Measurements from ENCODE around the gene CADPS. TPM values are rescaled to one million over a fixed set of nuclear protein-coding genes. Genes with fewer than 3 reads are reported as not detected.
"Not testable (repeated sequence)": the region's sequence is repeated elsewhere in the genome, so short reads cannot be mapped to it uniquely, and the experiment has no call there.

CADPS gene
- total RNA-seq, 1 donor from 2014 or later: 0.45 TPM

DNA sequence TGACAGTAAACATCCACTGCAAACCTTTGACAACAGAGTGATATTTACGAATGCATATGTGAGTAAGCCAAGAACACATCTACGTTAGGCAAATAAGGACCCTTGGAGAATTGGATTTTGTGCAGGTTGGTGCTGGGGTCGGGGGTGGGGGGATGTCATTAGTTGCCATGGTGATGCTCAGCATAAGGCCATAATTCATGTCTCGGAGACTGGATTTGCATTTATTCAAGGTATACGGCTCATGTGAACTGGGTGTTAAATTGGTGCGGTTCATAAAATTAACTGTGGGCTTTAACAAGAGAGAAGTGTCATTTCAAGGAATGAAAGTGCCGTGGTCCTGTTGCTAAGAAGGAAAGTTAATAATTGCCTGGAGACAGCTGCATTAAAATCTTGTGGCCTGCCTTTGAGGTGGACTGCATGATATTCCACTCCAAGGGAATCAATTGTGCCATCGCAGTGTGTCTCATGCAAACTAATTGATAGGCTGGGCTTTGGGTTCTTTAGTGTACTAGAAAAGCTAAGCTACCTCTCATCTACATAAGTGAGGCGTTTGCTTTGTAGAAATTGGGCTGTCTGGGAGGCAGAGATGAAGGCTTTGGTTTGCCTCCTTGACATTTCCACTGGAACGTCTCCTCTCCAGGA, 273.0 kb downstream of the CADPS start:
- DNase-seq (ENCODE audit: low spot score): no peak

DNA sequence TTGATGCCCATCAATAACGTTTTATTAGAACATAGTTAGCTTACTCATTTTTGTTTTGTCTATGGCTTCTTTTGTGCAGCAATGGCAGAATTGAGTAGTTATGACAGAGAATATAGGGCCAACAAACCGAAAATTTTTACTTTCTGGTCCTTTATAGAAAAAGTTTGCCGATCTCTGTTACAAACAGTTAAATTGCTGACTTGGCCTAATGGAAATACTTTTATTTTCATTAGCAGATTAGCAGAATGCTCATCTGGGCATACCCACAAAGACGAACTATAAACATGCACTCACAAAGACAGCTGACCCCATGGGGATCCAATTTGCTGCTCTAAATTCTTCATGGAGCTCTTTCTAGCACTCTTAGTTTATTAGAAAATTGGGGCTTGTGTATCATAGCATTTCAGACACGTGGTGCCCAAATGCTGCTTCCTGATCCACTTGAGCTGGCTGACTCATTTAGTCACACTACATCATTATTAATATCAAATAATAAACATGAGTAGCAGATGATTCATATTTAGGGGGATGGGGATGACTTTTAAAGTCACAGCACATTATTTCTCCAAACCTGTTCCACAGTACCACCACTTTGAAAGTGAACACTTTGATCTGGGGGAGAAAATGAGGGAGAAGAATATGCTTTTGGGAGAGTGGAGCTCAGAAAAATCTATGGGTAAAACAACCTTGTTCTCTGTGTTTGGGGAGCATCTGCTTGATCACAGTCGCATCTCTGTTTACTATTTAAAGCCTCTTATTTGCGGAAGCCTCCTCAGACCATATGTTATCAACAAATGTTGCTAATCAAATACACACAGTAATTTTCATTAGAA, 273.8 kb downstream of the CADPS start:
- DNase-seq (ENCODE audit: low spot score): no peak

DNA sequence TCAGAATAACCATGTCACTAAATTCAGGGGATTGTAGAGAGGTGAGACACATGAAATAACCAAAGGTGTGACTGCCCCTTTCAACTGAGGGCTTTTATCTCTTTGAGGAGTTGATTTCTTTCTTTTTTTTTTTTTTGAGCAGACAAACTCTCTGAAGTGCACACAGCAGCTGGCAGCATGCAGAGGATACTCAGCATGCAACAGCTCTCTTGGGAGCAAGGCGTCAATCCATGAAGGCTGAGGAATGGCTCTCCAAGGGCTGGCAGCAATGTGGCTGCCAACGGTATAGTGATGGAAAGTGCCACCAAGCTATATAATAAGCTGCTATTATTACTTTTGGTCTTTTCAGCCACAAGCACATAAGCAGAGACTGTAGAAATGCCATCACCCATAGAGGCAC, 275.2 kb downstream of the CADPS start:
- DNase-seq (ENCODE audit: low spot score): no peak

DNA sequence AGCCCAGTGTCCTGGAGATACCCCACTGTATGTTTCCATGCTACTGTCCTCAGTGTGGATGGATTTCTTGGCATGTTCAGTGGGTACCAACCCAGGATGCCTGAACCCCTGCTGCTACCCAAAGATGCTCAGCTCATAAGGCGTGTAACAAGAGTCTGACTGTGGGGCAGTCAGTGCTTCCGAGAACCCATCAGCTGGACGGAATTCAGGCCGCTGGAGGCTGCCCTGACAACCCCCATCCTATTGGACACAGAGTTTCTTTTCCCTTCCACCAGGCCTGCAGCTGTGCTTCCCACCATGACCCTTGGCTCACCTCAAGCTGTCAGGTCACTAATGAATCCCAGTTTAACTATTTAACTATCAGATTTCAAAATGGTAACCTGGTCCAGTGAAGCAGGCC, 277.7 kb downstream of the CADPS start:
- DNase-seq (ENCODE audit: low spot score): no peak

DNA sequence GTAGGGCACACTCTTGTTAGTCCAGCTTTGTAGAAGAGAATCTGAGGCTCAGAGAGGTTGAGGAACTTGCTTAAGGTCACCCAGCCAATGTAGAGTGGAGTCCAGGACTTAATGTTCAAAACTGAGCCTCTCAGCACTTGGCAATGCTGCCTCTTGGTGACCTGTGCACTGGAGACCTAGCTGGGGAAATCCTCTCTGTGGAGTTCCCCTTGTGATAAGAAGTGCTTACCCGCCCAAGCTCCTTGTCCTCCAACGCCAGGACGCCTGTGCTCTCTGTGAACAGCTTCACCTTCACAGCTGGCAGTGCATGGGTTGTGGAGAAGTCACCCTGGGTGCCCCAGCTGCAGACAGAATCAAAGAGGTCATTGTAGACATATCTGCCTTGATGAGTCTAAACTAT, 282.8 kb downstream of the CADPS start:
- DNase-seq (ENCODE audit: low spot score): no peak

DNA sequence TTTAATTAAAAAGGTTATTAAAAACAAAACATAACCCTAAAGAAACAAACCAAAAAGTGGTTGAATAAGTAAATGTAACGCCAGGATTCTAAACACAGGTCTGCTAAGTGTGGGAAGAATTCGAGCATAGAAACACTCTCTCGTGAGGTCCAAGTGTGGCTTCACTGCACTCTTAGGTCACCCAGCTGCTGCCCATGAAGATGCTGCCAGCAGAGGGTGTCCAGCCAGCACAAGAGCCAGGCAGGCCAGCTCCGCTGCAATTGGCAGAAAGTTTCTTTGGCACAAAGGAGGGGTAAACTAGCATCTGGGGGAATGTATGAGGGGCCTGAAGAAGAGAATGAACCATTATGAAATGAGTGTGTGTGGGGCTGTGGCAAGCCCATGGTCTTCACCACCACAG, 286.1 kb downstream of the CADPS start:
- DNase-seq (ENCODE audit: low spot score): no peak

DNA sequence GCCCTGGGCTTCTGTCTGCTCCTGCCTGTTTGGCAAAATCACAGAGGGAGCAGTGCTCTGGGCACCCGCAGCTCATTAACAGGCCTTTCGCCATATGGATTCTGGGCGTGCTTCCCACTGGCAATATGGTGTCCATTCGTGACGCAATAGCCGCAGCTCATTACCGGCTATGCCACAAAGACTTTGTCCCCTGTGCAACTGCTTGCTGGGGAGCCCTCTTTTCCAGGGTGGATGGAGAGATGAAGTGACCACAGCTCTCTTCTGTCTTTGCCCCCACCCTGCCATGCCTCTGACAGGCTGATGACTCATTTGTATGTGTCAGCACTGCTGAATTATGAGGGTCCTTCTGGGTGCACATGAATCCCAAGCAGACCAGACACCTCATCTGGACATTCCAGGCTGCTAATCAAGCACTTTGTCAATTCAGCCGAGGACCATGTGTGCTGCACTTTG, 287.6 kb downstream of the CADPS start:
- DNase-seq (ENCODE audit: low spot score): no peak

DNA sequence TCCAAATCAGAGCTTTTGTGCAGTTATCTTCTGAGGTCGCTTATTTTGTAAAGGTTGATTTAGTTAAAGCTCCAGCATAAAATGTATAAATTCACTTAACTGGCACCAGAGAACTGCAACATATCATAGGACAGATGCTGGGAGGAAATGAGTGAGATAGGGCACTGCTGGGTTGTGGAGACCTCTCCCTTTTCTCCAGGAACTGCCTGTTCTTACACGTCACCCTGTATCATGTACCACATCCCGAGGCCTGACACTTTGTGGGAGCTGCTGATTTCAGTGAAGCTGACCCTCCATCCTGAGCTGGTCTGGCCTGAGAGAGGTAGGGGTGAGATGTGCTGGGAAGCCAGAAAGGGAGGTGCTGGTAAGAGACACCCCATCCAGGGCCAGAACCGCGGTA, 288.0 kb downstream of the CADPS start:
- no peak for DNase-seq (ENCODE audit: low spot score)

DNA sequence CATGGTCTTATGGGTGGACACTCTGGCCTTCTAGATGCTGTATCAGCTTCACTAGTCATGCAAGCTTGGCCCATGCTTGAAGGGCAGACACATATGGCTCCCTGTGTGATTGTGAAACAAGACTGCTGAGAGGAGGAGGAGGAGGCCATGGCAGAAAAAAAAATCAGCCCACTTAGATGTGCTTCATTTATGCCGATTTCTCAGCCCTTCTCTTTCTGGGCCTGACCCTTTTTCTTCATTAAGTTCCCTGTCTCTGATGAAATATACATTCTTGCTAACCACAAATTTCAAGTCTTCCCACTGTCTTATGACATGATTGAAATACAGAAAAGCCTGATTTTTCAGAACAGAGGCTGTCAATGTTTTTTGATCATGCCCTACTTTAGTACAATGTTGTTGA, 288.9 kb downstream of the CADPS start:
- no peak for DNase-seq (ENCODE audit: low spot score)

DNA sequence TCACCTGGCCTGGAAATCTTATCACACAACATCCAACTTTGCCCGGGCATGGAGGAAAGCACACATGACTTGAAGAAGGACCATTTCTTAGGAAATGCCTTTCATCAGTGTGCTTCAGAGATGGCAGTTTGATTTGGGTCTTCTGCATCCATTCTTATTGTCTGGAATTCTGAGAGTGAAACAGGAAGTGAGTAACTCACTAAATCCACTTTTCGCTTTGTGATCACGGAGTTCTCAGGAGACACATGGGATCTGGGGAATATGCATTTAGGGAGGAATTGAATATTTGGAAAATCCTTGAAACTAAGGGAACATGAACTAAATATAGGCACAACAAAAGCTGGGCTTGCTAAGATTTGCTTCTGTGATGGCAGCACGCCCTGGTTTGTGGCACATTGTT, 289.4 kb downstream of the CADPS start:
- DNase-seq (ENCODE audit: low spot score): no peak

DNA sequence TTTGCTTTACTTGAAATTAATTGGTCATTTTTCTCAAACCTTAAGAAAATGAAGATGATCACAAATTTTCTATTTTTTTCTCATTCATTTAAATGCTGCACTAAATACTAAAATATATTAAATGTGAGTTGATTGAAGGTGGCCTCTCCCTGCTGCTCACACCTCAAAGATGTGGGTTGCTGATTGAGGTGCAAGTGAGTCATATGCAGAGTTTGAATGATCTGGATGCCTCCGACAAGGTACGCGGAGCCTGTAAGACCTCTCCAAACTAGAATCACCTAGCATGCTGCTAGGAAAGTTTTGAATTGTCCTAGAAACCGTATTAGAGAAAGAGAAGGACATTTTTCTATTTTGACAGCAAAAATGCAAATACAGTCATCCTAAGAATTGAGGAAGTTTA, 290.6 kb downstream of the CADPS start:
- no peak for DNase-seq (ENCODE audit: low spot score)

DNA sequence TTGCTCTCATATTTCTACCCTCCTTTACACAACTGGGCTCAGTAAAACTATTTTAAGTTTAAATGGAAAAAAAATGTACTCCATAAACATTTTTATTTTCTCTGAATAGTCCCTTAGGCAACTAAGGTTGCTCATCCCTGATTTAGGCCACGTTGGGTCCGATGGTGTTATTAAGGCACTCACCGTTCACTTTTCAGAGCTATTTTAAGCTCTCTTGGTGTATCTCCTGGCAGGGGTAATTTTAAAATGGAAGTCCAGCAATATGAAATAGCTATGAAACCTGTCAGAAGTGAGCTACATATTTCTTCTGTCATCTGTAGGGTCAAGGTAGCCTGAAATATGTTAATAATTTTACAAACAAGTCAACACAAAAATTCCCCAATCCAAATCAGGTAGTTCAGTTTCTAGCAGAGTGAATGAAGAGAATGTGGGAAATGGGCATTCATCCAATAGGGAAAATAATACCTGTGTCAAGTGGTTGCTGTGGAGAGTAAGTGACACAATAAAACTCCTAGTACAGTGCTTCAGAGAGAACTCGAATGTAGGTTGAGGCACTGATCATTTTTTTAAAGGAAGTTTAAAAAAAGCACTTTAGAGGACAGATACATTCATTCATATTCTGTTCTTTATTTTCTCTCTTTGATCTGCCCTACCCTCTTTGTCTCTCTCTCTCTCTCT, 292.6 kb downstream of the CADPS start:
- no peak for DNase-seq (ENCODE audit: low spot score)

DNA sequence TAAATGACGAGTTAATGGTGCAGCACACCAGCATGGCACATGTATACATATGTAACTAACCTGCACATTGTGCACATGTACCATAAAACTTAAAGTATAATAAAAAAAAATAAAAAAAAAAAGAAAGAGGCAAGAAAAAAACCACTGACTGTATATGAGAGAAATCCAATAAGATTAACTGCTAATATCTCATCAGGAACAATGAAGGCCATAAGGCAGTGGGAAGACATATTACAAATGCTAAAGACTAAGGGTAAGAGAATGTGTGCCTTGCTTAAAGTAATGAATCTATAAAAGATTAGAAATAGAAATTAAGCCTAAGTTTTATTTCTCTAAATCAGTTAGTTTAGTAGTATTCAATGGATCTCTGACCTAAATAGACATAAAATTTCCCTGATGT, 294.7 kb downstream of the CADPS start:
- DNase-seq (ENCODE audit: low spot score): not testable (repeated sequence)

DNA sequence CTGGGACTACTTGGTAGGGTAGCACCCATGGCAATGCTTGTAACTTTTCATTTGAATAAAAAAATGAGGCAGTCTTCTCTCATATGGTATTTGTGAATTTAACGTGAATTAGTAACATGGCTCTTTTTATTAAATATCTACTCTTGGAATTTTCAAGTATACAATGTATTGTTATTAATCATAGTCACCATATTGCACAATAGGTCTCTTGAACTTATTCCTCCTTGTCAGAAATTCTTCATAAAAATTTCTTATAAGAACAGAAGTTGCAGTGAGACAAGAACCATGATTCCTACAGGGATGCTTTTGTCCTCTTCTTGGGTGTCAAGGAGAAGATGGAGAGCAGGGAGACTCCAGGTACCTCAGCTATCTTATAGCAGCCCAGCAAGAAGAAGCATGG, 298.1 kb downstream of the CADPS start:
- DNase-seq (ENCODE audit: low spot score): no peak

DNA sequence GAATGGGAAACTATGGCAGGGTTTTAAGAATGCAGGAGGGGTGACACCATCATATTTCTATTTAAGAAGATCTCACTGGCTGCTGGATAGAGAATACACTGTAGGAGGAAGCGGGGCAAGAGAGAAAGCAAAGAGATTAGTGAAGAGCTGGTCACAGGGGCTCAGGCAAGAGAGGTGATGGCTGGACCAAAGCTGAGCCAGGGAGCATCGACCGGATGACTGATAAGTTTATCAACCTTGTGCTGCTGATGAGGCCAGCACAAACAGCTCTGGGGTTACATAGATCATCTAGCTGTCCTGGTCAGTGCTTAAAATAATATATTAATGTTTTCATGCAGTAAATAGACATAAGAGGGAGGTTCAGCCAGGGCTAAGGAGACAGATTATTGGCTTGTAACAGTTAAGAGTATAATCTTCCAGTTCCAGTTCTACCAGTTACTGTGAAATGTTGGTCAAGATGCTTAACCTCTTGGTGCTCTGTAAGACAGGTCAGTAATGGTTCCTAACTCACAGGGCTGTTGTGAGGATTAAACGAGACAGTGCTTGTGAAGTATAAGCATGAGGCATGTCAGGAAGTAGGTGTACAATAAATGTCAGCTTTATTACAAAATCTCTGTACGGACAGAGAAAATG, 300.8 kb downstream of the CADPS start:
- no peak for DNase-seq (ENCODE audit: low spot score)

DNA sequence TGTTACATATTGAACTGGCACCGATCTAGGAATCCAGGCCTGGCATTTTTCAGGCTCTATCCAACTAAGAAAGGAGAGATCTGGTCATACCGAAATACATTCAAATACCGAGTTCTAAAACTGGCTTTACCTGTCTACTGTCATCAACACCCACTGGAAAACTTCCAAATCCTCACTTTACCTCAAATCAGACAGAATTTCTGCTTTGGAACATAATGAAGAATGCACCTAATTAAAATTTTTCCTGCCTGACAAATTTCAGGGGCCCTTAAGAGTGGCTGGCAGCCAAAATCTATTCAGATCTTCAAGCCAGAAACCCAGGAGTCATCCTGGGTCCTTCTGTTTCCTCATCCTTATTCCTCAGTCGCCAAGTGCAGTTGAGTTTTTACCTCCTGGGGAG, 303.3 kb downstream of the CADPS start:
- no peak for DNase-seq (ENCODE audit: low spot score)

DNA sequence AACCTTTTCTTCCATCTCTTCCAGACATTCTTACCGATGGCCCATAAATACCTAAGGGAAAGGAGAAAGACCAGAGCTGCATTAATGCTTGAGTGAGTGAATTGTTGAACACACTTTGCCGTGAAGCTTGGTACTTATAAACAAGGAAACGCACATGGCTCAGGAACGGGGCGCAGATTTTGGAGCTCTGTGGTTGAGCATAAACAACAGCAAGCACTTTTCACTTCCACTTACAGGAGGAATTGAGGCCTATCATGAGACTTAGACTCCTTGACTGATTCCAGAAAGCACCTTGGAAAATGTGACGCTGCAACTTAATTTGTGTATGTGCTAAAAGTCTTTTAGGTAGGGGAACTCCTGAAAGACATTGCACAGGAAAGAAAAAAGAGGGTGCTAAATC, 304.3 kb downstream of the CADPS start:
- DNase-seq (ENCODE audit: low spot score): no peak

DNA sequence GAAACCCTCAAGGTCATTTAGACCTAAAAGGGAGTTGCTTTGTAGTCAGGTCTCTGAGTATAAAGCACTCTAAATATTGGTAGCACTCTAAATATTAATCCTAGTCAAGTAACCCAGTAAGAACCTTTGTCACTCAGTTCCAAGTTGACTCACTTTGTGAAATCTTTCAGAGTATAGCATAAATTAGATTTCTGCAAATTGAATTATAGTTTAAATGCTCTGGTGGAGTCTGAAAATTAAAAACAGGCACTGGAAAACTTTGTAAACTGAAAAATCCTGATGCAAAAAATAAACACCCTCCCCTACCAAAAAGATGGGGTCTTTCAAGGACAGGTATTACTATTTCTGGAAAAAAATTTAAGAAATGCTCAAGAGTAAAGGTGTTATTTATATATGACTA, 305.6 kb downstream of the CADPS start:
- DNase-seq (ENCODE audit: low spot score): no peak

DNA sequence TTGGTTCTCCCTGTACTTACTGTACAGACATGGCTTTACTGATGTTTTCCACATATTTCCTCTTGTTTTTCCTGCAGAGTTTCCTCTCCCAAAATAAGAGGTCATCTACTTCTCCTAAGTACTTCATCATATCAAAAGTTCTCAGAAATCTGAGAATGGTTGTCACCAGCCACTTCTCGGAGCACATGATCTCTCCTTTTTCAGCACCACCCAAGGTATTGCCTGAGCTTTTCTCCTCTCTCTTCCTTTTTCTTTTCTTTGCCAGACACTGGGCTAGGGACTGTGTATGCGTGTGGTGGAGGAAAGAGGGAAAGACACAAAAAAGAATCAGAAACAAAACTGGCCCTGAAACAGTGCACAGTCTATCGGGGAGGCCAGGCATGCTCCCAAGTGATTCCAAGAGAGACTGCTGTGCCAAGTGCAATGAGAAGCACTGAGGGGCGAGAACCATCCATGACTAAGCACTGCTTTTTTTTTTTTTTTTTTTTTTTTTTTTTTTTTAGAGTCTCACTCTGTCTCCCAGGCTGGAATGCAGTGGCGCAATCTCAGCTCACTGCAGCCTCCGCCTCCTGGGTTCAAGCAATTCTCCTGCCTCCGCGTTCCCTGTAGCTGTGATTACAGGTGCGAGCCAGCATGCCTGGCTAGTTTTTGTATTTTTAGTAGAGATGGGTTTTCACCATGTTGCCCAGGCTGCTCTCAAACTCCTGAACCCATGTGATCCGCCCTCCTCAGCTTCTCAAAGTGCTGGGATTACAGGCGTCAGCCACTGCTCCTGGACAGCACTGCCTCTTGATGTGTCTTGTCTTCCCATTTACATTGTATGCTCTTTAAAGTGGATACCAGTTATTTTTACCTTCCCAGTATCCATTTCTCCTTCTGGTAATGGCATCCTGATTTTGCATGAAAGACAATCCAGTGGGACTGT, 307.9 kb downstream of the CADPS start:
- no peak for DNase-seq (ENCODE audit: low spot score)

DNA sequence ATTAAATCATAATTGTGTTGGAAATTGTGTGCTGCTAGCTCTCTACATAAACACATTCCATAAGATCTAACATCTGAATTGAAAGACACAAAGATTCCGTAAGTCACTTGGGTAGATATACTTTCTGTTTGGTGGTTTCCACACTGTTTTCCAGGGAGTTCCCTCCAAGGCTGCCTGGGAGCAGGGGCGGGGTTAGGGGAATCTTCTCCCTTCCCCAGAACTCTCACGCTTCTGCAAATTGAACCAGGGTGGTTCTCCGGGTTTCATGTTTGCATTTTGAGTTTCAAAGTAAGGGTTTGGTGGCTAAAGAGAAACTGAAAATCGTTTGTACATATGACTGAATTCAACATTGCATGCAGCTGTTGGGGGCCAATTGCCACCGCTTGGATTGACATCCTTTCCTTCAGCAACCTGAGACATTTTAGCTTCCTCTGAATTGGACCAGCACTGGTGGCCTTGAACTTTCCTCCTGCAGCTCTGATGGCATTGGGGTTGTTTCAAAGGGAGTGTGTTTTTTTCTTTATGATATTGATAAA, 309.1 kb downstream of the CADPS start:
- DNase-seq (ENCODE audit: low spot score): no peak

DNA sequence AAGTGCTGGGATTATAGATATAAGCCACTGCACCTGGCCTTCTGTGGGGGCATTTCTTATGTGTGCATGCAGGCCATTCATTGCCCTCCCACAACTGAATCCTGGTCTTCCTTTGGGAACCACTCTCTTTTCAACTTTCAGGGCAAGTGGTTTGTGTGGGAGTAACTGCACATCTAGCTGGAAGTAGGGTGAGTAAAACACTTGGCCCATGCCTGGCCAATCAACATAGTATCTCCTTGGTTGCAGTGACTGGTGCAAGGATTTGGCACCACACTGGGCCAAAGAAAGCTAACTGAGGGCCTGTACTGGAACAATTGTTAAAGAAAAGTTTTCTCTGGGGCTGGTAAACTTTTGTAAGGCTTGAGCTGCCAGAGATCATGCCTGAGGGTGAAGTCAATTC, 312.6 kb downstream of the CADPS start:
- DNase-seq (ENCODE audit: low spot score): no peak
